Lower leg skin (tissue), 3 donors: ENCODE data around the gene TTLL3.

ENCODE experiments used
- POLR2A ChIP-seq, 2 donors: fragments of 450-650 bp; IDR thresholded peaks; one replicate each; pipeline ENCODE4 v1.6.1; 2016 to 2017; ENCODE audit warnings: antibody characterized with exemption in 2 of 2, mild to moderate bottlenecking in 1 of 2, moderate library complexity in 1 of 2
- TF ChIP-seq, protein P1 (sequence below), 3 donors: fragments of 450-650 bp; IDR thresholded peaks; one replicate each; pipeline ENCODE4 v1.5.1; 2016; ENCODE audit warnings: antibody characterized with exemption in 3 of 3, mild to moderate bottlenecking in 3 of 3, moderate library complexity in 2 of 3

DNA sequence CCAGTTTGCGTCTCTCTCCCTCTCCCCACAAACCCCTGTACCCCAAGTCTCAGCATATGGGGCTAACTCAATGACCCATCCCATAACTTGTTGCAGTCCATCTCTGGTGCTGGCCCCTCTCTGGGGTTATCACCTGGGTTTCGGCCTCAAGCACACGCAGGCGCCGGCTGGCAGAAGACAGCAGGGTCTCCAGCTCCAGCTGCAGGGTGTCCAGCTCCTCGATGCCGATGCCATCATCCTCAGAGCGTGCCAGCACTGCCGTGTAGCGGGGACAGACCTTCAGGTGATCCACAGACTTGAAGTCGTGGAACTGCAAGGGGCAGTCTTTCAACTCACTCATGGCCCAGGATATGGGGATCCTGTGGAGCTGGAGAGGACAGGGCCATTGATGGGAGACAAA, 18.9 kb upstream of the TTLL3 start:
- TF ChIP-seq, protein P1, sequence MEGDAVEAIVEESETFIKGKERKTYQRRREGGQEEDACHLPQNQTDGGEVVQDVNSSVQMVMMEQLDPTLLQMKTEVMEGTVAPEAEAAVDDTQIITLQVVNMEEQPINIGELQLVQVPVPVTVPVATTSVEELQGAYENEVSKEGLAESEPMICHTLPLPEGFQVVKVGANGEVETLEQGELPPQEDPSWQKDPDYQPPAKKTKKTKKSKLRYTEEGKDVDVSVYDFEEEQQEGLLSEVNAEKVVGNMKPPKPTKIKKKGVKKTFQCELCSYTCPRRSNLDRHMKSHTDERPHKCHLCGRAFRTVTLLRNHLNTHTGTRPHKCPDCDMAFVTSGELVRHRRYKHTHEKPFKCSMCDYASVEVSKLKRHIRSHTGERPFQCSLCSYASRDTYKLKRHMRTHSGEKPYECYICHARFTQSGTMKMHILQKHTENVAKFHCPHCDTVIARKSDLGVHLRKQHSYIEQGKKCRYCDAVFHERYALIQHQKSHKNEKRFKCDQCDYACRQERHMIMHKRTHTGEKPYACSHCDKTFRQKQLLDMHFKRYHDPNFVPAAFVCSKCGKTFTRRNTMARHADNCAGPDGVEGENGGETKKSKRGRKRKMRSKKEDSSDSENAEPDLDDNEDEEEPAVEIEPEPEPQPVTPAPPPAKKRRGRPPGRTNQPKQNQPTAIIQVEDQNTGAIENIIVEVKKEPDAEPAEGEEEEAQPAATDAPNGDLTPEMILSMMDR (IDR thresholded peaks at IDR 0.05), result no peak
- TF ChIP-seq POLR2A (IDR thresholded peaks at IDR 0.05), result no peak
